Measurements from ENCODE around the gene UBXN1.
"Not testable (repeated sequence)": the region's sequence is repeated elsewhere in the genome, so short reads cannot be mapped to it uniquely, and the experiment has no call there.

The UBXN1 gene

GRCh38 chr11:62708392-62708791, 29.5 kb upstream of the UBXN1 start:
- DNase-seq (ENCODE audit: low read depth), result no peak

DNA sequence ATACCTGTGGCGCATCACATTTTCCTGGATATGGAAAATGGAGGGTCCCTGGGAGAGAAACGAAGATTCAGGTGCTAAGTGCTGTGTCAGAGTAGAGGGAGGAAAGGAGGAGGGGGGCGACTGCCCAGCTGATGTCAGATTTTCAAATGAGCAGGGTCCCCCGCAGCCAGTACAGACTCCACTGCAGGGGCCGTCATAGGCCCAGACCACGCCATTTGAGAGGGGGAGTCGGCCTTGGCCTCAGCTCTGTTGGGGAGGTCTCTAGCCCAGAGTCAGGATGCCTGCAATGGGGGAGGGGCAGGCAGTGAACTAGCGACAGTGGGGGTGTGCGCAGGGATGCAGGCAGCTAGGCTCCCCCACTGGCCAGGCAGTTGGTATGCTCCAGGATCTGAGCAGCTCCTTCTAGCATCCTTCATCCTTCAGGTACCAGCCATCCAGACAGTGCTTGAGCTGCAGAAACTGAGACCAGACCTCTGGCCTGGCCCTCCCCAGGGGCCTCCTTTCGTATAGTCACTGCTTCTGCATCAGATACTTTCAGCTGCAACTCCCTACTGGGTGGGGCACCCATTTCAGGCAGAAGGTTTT, 28.5 kb upstream of the UBXN1 start, which contains the start of the genes BSCL2 and GNG3:
Gene BSCL2, minus strand, starts transcription at position 148 of the 585 bp plus-strand sequence. CDS start 229 bp downstream, outside the sequence.
Gene GNG3, plus strand, starts transcription at position 400 of the 585 bp plus-strand sequence. CDS start 620 bp downstream, outside the sequence.
- no peak for DNase-seq (ENCODE audit: low read depth)

GRCh38 chr11:62706850-62707247, 28.0 kb upstream of the UBXN1 start:
- no peak for DNase-seq (ENCODE audit: low read depth)

DNA sequence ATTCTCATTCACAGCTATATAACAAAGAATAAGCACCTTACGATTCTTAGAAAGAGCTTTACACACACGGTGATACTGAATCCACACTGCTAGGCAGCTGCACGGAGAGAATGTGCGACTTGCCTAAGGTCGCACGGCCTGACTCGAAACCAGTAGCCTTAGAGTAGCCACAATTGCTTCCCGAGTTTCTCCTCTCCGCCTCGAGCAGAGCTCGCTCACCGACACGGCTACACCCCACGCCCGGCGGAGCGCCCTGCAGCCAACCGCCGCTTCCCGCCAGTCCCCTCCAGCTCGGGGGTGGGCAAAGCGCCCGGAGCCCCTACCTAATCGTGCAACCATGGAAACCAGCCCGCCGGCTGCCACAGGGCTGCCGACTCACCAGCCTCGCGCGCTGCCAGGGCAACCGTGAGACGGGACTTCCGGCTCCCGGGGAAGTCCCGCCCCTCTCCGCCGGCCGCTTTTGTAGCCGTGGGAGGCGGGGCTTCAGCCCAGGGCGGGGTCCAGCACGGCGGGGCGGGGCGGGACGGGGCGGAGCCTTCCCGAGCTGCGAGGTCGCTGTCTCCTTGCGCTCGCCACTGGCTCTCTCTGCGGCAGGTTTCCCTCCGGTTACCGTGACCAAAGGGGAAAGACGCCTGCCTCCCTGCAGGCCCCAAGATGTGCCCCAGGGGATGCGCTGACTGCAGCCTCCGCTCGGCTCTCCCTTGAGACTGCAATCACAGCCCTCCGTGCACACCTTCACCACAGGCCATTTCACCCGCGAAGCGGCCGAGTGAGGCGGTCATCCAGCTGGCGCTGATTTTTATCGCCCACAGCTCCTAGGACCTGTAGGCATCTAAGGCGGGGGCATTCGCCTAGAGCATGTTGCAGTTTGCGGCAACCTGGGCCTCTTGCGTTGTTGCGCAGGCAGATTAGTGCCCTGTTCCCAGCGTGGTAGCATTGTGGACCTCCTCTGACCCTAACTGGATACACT, 27.3 kb upstream of the UBXN1 start:
- peak; percentile 94 for DNase-seq (ENCODE audit: low read depth)

DNA sequence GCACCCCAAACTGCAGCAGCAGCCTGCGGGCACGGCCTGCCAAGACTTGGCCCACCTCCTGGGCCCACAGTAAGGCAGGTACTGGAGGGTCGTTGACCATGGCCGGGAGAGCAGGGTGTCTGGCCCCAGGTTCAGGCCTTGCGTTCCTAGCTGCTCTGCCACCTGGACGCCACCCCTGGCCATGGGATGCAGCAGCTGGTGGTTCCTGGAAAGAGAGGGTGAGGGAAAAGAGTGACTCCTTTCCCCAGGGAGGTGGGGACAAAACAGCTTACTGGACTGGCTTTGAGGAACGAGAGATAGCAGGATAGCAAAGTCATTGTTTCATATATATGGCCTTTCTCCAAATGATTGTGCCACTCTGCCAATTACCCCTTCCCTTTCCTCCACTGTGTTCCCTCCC, 26.5 kb upstream of the UBXN1 start:
- DNase-seq (ENCODE audit: low read depth), result no peak

DNA sequence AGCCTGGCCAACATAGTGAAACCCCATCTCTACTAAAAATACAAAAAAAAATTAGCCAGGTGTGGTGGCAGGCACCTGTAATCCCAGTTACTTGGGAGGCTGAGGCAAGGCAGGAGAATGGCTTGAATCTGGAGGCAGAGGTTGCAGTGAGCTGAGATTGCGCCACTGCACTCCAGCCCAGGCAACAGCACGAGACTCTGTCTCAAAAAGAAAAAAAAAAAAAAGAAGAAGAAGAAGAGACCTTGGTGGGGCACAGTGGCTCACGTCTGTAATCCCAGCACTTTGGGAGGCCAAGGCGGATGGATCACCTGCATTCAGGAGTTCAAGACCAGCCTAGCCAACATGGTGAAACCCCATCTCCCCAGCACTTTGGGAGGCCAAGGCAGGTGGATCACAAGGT, 25.0 kb upstream of the UBXN1 start:
- not testable (repeated sequence) for DNase-seq (ENCODE audit: low read depth)

DNA sequence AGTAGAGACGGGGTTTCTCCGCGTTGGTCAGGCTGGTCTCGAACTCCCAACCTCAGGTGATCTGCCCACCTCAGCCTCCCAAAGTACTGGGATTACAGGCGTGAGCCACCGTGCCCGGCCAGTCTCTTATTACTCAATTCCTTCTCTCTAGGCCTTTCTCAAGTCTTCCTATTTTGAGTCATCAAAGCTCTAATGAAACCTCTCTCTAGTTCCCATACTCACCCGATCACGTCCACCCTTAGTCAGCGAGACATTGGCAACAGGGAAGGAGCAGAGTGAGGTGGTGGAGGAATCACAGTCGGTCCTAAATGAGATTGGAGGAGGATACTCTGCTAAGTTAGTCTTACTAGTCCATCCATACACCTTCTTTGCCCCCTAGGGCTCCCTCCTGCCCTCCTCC, 23.4 kb upstream of the UBXN1 start:
- no peak for DNase-seq (ENCODE audit: low read depth)

DNA sequence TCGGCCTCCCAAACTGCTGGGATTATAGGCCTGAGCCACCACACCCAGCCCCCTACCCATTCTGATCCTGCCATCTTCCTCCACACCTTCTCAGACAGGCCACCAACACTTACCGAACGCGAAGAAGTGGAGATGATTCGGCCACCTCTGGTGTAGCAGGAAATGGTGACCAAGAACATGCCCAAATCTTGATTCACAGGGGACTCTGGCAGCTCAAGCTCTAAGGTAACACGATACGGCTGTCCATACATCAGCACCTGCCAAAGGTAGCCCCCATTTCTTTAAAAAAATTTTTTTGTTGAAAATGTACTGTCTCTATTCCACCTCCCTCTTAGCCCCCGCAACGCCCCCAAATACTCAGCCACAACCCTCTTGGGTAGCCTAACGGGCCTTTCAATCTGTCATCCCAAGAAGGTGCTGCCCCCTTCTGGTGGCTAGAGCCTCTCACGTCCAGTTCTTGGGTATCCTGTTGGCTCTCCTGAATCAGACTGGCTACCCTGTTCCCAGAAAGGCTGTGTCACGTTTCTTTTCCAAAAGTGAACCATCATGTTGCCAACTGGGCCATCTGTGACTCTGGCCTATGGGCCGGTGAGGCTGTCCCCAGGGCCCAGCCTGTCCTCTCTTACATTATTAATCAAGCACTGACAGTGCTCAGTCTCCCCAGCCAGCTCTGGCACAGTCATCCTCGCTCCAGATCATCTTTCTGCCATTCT, 15.7 kb upstream of the UBXN1 start:
- peak; percentile 81 for DNase-seq (ENCODE audit: low read depth)

- not testable (repeated sequence) for DNase-seq (ENCODE audit: low read depth)
These were observed 14.8 kb upstream of the UBXN1 start for GRCh38 chr11:62693624-62694023.

- DNase-seq (ENCODE audit: low read depth), result peak; percentile 91
These were observed 10.7 kb upstream of the UBXN1 start, which contains the start of gene LRRN4CL for GRCh38 chr11:62689421-62690183. LRRN4CL (minus strand) TSS chr11:62689530; CDS start chr11:62688508, 1,022 bp downstream.

GRCh38 chr11:62688491-62688890, 9.6 kb upstream of the UBXN1 start:
- no peak for DNase-seq (ENCODE audit: low read depth)

DNA sequence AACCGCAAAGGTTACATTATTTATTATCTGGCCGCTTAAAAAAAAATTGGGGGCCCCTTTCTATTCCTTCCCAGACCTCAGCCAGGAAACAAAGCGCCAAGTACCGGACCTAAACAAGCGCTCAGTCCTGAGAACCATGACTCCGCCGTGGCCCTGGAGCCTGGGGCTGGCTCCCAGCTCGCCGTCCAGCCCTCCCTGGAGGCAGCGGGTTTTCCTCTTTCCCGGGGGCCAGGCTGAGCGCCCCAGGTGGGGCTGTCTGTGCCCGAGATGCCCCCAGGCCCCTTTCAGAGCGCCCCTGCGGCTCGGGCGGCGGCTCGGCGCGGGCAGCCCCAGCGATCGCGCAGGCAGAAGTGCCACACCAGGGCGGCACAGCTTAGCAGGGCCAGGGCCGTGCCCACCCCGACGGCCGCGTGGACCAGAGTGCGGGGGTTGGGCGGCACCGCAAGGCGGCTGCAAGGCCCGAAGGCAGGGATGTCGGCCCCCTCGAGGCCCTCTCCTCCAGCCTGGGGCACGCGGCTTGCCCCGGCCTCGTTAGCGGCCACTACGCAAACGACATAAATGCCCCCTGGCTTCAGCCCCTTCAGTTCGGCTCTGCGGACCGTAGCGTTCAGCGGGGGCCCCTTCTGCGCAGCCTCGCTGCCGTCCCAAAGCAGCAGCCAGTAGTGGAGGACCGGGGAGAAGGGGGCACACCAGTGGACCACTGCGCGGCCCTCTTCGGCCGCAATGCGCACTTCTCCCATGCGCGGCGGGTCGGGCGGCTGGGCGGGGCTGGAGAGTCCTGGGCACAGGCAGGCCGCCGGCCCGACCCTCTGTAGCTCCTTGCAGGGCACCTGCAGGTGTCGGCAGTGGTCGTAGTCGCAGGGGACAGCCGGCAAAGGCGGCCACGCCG, 8.9 kb upstream of the UBXN1 start:
- no peak for DNase-seq (ENCODE audit: low read depth)

DNA sequence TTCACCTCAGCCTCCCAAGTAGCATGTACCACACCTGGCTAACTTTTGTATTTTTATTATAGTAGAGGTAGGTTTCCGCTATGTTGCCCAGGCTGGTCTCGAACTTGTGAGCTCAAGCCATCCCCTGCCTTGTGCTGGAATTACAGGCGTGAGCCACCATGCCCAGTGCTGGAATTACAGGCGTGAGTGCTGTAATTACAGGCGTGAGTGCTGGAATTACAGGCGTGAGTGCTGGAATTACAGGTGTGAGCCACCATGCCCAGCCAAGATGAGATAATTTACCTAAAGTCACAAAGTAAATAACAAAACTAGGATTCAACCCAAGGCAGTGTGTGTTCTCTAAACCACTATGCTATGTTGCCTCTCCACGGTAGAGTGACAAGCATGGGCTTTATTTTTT, 3.6 kb upstream of the UBXN1 start:
- DNase-seq (ENCODE audit: low read depth), result no peak

DNA sequence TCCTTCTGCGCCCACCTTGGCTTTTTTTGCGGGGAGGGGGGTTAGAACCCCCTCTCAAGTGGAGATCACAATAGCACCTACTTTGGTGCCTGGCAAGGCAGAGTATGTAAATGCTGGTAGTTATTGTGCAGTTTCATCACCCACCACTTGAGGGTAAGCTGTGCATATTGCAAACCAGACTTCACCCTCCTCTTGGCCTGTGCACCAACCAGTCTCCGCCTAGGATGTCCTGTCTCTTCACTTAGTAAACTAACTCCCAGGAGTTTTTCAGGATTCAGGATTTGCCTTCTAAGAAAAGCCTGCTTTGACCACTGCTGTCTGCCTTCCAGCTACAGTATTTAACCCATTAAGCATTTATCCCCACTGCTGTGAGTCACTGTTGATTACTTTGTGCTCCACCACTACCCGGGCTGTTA, 2.0 kb upstream of the UBXN1 start:
- DNase-seq (ENCODE audit: low read depth), result peak; percentile 84

- DNase-seq (ENCODE audit: low read depth), result no peak
These were observed 472 bp downstream of the UBXN1 start for GRCh38 chr11:62678433-62678769.

GRCh38 chr11:62677714-62678113, 1.2 kb downstream of the UBXN1 start:
- DNase-seq (ENCODE audit: low read depth), result no peak

GRCh38 chr11:62677156-62677555, 1.7 kb downstream of the UBXN1 start:
- no peak for DNase-seq (ENCODE audit: low read depth)

- no peak for DNase-seq (ENCODE audit: low read depth)
These were observed 2.2 kb downstream of the UBXN1 start for GRCh38 chr11:62676698-62677097.

DNA sequence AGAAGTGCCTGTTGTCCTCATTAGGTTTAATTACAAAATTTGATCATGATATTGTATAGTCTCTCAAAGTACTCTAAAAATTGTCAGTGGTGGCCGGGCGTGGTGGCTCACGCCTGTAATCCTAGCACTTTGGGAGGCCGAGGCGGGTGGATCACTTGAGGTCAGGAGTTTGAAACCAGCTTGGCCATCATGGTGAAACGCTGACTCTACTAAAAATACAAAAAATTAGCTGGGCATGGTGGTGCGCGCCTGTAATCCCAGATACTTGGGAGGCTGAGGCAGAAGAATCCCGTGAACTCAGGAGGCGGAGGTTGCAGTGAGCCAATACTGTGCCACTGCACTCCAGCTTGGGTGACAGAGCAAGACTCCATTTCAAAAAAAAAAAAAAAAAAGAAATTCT, 3.5 kb downstream of the UBXN1 start:
- DNase-seq (ENCODE audit: low read depth), result not testable (repeated sequence)

DNA sequence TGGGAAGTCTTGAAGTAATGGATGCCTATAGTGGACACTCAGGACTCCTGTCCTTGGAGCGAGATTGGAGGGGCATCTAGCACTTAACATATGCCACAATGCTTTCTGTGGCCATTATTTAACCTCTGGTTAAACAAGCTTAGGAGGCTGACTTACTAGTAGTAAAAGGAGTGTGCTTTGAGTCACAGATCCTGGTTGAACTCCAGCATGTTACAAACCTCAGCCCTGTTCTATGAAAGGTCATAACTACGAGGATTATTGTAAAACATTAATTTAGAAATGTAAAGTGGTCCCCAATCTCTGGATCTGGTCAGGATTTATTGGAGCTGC, 5.7 kb downstream of the UBXN1 start:
- no peak for DNase-seq (ENCODE audit: low read depth)
